ENCODE data around the gene MAP4K3.

MAP4K3 gene

DNA sequence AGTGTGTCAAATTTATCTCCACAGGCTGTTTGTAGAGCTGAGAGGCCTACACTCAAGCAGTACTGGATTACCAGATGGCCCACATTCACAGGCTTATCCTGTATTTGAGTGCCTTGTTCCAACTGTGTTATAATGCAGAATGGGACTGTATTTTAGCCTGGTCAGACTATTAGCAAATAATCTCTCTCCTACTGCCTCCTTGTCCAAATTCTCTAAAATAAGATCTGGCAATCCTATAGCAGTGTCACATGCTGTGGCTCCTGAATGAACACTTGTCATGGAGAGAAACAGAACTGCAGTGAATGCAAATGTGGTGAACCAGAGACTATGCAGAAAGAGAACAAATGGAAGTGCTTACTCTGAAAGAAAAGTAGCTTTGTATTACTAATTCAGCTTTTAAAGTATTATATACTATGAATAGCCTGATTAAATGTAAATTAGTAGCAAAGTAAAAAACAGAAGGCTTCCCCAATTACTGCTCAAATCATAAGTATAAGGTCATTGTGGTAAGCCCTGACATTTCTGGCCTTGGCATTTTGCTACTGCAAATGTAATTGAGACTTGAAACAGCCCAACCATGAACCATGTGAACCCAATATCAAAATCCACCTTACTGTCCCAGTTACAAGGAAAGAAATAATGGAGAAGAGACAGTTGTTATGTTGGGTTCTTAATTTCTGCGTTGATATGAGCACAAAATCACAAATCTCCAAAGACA is 80.0 kb downstream of the MAP4K3 start:
- no peak for ATAC-seq
- TF ChIP-seq ZFP3 (CRISPR knock-in tag; IDR thresholded peaks at IDR 0.05) (no peak), ZNF8 (CRISPR knock-in tag; IDR thresholded peaks at IDR 0.05) (no peak), ARNTL (CRISPR knock-in tag; IDR thresholded peaks at IDR 0.05; ENCODE audit: borderline replicate concordance, low read depth) (no peak), RARB (CRISPR knock-in tag; IDR thresholded peaks at IDR 0.05) (no peak), ZFP30 (CRISPR knock-in tag; IDR thresholded peaks at IDR 0.05) (no peak), TCF4 (CRISPR knock-in tag; IDR thresholded peaks at IDR 0.05; ENCODE audit: borderline replicate concordance) (no peak), ZC3H10 (CRISPR knock-in tag; IDR thresholded peaks at IDR 0.05) (no peak), ESRRG (CRISPR knock-in tag; IDR thresholded peaks at IDR 0.05) (no peak), ZNF70 (CRISPR knock-in tag; IDR thresholded peaks at IDR 0.05) (no peak), GLIS3 (CRISPR knock-in tag; IDR thresholded peaks at IDR 0.05) (no peak), TOX (CRISPR knock-in tag; IDR thresholded peaks at IDR 0.05; ENCODE audit: borderline replicate concordance) (no peak), BACH2 (CRISPR knock-in tag; IDR thresholded peaks at IDR 0.05; ENCODE audit: borderline replicate concordance) (no peak), PPARA (CRISPR knock-in tag; IDR thresholded peaks at IDR 0.05; ENCODE audit: borderline replicate concordance) (no peak)
- TF ChIP-seq, protein P1, sequence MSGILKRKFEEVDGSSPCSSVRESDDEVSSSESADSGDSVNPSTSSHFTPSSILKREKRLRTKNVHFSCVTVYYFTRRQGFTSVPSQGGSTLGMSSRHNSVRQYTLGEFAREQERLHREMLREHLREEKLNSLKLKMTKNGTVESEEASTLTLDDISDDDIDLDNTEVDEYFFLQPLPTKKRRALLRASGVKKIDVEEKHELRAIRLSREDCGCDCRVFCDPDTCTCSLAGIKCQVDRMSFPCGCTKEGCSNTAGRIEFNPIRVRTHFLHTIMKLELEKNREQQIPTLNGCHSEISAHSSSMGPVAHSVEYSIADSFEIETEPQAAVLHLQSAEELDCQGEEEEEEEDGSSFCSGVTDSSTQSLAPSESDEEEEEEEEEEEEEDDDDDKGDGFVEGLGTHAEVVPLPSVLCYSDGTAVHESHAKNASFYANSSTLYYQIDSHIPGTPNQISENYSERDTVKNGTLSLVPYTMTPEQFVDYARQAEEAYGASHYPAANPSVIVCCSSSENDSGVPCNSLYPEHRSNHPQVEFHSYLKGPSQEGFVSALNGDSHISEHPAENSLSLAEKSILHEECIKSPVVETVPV (CRISPR knock-in tag; IDR thresholded peaks at IDR 0.05), result no peak
- TF ChIP-seq, protein P2, sequence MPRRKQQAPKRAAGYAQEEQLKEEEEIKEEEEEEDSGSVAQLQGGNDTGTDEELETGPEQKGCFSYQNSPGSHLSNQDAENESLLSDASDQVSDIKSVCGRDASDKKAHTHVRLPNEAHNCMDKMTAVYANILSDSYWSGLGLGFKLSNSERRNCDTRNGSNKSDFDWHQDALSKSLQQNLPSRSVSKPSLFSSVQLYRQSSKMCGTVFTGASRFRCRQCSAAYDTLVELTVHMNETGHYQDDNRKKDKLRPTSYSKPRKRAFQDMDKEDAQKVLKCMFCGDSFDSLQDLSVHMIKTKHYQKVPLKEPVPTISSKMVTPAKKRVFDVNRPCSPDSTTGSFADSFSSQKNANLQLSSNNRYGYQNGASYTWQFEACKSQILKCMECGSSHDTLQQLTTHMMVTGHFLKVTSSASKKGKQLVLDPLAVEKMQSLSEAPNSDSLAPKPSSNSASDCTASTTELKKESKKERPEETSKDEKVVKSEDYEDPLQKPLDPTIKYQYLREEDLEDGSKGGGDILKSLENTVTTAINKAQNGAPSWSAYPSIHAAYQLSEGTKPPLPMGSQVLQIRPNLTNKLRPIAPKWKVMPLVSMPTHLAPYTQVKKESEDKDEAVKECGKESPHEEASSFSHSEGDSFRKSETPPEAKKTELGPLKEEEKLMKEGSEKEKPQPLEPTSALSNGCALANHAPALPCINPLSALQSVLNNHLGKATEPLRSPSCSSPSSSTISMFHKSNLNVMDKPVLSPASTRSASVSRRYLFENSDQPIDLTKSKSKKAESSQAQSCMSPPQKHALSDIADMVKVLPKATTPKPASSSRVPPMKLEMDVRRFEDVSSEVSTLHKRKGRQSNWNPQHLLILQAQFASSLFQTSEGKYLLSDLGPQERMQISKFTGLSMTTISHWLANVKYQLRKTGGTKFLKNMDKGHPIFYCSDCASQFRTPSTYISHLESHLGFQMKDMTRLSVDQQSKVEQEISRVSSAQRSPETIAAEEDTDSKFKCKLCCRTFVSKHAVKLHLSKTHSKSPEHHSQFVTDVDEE (CRISPR knock-in tag; IDR thresholded peaks at IDR 0.05), result no peak
- TF ChIP-seq, protein P3, sequence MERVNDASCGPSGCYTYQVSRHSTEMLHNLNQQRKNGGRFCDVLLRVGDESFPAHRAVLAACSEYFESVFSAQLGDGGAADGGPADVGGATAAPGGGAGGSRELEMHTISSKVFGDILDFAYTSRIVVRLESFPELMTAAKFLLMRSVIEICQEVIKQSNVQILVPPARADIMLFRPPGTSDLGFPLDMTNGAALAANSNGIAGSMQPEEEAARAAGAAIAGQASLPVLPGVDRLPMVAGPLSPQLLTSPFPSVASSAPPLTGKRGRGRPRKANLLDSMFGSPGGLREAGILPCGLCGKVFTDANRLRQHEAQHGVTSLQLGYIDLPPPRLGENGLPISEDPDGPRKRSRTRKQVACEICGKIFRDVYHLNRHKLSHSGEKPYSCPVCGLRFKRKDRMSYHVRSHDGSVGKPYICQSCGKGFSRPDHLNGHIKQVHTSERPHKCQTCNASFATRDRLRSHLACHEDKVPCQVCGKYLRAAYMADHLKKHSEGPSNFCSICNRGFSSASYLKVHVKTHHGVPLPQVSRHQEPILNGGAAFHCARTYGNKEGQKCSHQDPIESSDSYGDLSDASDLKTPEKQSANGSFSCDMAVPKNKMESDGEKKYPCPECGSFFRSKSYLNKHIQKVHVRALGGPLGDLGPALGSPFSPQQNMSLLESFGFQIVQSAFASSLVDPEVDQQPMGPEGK (CRISPR knock-in tag; IDR thresholded peaks at IDR 0.05; ENCODE audit: borderline replicate concordance), result no peak

DNA sequence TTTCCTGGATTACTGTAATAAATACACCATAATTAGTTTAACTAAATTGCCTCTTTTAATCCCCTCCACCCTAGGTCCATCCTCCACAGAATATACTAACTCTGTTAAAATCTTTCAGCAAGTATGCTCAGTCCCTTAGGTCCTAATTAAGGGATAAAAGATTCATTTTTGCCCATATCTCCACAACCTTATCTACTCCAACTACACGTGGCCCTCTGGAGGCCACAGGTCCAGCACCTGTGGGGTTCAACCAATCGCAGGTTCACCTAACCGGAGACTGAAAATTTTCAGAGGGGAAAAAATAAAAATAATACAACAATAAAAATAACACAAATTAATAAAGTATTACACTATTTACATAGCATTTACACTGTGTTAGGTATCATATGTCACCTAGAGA is 86.4 kb downstream of the MAP4K3 start:
- no peak for ATAC-seq
- TF ChIP-seq ISL1 (CRISPR knock-in tag; IDR thresholded peaks at IDR 0.05) (no peak), ZFP30 (CRISPR knock-in tag; IDR thresholded peaks at IDR 0.05) (no peak)

DNA sequence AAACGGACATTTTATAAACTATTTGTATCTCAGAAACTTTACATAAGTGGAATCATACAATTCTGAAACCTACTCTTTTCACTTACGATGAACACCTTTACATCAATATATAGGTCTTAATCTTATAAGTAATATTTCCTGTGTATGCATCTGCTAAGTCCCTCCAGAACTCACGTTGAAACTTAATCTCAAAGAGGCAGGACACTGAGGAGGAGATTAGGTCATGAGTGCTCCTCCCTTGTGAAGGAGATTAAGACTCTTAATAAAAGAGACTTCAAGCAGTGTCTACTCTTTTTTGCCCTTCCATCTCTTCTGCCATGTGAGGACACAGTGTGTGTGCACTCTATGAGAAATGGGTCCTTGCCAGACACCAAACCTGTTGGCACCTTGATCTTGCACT is 98.6 kb downstream of the MAP4K3 start:
- no peak for ATAC-seq
- TF ChIP-seq ESRRG (CRISPR knock-in tag; IDR thresholded peaks at IDR 0.05), result no peak
- TF ChIP-seq OSR1 (CRISPR knock-in tag; IDR thresholded peaks at IDR 0.05), result no peak

DNA sequence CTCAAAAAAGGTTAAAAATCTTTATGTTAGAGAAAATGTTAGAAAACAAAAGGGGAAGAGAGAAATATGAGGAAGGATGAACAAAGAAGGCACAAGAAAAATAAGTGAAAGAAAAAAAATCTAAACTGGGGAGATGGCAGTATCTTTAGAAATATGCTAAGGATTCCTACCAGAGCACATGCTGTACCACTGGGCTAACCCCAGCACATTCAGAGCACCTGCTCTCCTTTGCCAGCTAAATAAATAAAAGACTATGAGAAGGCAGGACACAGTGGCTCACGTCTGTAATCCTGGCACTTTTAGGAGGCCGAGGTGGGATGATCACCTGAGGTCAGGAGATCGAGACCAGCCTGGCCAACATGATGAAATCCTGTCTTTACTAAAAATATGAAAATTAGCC is 101.2 kb downstream of the MAP4K3 start:
- ATAC-seq, result no peak
- TF ChIP-seq ZFP30 (CRISPR knock-in tag; IDR thresholded peaks at IDR 0.05) (no peak), TCF4 (CRISPR knock-in tag; IDR thresholded peaks at IDR 0.05; ENCODE audit: borderline replicate concordance) (no peak), SNAI2 (CRISPR knock-in tag; IDR thresholded peaks at IDR 0.05) (no peak), GLIS3 (CRISPR knock-in tag; IDR thresholded peaks at IDR 0.05) (no peak), CSDC2 (CRISPR knock-in tag; IDR thresholded peaks at IDR 0.05) (no peak), PPARA (CRISPR knock-in tag; IDR thresholded peaks at IDR 0.05; ENCODE audit: borderline replicate concordance) (no peak), BACH2 (CRISPR knock-in tag; IDR thresholded peaks at IDR 0.05; ENCODE audit: borderline replicate concordance) (no peak)
- TF ChIP-seq, protein P4, sequence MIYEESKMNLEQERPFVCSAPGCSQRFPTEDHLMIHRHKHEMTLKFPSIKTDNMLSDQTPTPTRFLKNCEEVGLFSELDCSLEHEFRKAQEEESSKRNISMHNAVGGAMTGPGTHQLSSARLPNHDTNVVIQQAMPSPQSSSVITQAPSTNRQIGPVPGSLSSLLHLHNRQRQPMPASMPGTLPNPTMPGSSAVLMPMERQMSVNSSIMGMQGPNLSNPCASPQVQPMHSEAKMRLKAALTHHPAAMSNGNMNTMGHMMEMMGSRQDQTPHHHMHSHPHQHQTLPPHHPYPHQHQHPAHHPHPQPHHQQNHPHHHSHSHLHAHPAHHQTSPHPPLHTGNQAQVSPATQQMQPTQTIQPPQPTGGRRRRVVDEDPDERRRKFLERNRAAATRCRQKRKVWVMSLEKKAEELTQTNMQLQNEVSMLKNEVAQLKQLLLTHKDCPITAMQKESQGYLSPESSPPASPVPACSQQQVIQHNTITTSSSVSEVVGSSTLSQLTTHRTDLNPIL (CRISPR knock-in tag; IDR thresholded peaks at IDR 0.05; ENCODE audit: low read depth), result no peak
